Osteoblast (primary cell): ENCODE data around the gene F11R. TPM values are rescaled to one million over a fixed set of nuclear protein-coding genes. Genes with fewer than 3 reads are reported as not detected.

Experiments used
- DNase-seq: peaks from one replicate; pipeline ENCODE4 v3.0.0; 2011; ENCODE audit warnings: low spot score, mixed read lengths; ENCODE audit not compliant: insufficient read length; ENCODE audit errors: missing footprints
- H2AFZ ChIP-seq: 2 replicates; pipeline ENCODE4 v1.6.0; 2011; ENCODE audit warnings: mild to moderate bottlenecking, low read length
- H3K27ac ChIP-seq: 2 replicates; pipeline ENCODE4 v1.5.1; 2011; ENCODE audit warnings: mild to moderate bottlenecking, low read depth, low read length, moderate library complexity
- H3K27me3 ChIP-seq: 2 replicates; pipeline ENCODE4 v1.6.0; 2012; ENCODE audit warnings: mild to moderate bottlenecking, control low read depth, inconsistent platforms, low read length, moderate library complexity; ENCODE audit not compliant: insufficient read depth
- H3K36me3 ChIP-seq: 2 replicates; pipeline ENCODE4 v1.5.1; 2011; ENCODE audit warnings: mild to moderate bottlenecking, low read length, control low read depth, moderate library complexity; ENCODE audit not compliant: insufficient read depth
- H3K4me1 ChIP-seq: 2 replicates; pipeline ENCODE4 v1.5.1; 2011; ENCODE audit warnings: mild to moderate bottlenecking, low read length, control low read depth, moderate library complexity; ENCODE audit not compliant: insufficient read depth
- H3K4me2 ChIP-seq: 2 replicates; pipeline ENCODE4 v1.6.0; 2011; ENCODE audit warnings: mild to moderate bottlenecking, low read length; ENCODE audit not compliant: insufficient read depth
- H3K4me3 ChIP-seq: fragments of 200-600 bp; sonication (generic); 3 replicates; pipeline ENCODE4 v1.5.1; 2012; ENCODE audit warnings: mild to moderate bottlenecking, low read length, inconsistent platforms; ENCODE audit not compliant: insufficient read depth
- H3K79me2 ChIP-seq: 2 replicates; pipeline ENCODE4 v1.6.0; 2012; ENCODE audit warnings: mild to moderate bottlenecking, low read length, control low read depth, inconsistent platforms; ENCODE audit not compliant: insufficient read depth
- H3K9me3 ChIP-seq: 2 replicates; pipeline ENCODE4 v1.5.1; 2011; ENCODE audit warnings: low read depth, low read length, control low read depth
- H4K20me1 ChIP-seq: 2 replicates; pipeline ENCODE4 v1.6.0; 2012; ENCODE audit warnings: mild to moderate bottlenecking, low read length, control low read depth; ENCODE audit not compliant: insufficient read depth
- CTCF ChIP-seq: IDR thresholded peaks from 2 replicates; pipeline ENCODE4 v1.5.1; 2011; ENCODE audit warnings: mild to moderate bottlenecking, low read depth, low read length, moderate library complexity; ENCODE audit errors: extremely low read depth
- total RNA-seq: library from RNA; depleted of rRNA; stranded (reverse); fragments of >200 nt; gene quantifications from 2 replicates; pipeline ENCODE4 v1.2.3, GENCODE V29; 2012

Gene F11R
- total RNA-seq, 1 donor: 0.72 TPM

- no peak for TF ChIP-seq CTCF
- no peaks in the 10 kb centered on the region for H4K20me1 ChIP-seq
Measured at GRCh38 chr1:161007369-161007768, 13.6 kb downstream of the F11R start.

DNA sequence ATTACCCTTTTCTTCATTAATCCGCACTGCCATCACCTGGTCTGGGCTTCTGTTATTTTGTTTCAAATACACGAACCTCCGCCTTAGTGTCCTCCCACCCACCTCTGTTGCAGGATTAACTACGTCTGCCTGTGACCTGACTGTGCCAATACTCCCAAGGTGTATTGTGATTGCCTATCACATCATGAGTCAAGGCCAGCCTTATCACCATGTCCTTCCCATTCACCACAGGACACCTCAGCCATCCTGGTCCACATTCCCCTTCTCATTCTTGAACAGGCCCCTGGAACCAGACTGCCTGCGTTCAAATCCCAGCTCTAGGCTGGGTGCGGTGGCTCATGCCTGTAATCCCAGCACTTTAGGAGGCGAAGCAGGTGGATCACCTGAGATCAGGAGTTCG is 14.4 kb downstream of the F11R start:
- DNase-seq: no peak
- Histone ChIP-seq H3K27me3 (no peaks in the 10 kb centered on the region), H4K20me1 (no peaks in the 10 kb centered on the region), H3K79me2 (no peaks in the 10 kb centered on the region), H3K4me3 (no peak overlapping the region), H3K27ac (no peak overlapping the region), H3K36me3 (no peaks in the 10 kb centered on the region), H3K4me2 (no peak overlapping the region), H3K9me3 (no peaks in the 10 kb centered on the region), H3K4me1 (no peaks in the 10 kb centered on the region), H2AFZ (no peak overlapping the region)
- TF ChIP-seq CTCF: no peak

More at GRCh38 chr1:161007369-161007768, 13.6 kb downstream of the F11R start:
- DNase-seq: no peak
- H3K36me3 ChIP-seq: no peaks in the 10 kb centered on the region
- H3K27ac ChIP-seq: no peak overlapping the region
- H3K9me3 ChIP-seq: no peaks in the 10 kb centered on the region
- H3K27me3 ChIP-seq: no peaks in the 10 kb centered on the region
- no peaks in the 10 kb centered on the region for H3K79me2 ChIP-seq
- no peak overlapping the region for H3K4me2 ChIP-seq
- no peak overlapping the region for H2AFZ ChIP-seq
- H3K4me1 ChIP-seq: no peaks in the 10 kb centered on the region
- no peak overlapping the region for H3K4me3 ChIP-seq

DNA sequence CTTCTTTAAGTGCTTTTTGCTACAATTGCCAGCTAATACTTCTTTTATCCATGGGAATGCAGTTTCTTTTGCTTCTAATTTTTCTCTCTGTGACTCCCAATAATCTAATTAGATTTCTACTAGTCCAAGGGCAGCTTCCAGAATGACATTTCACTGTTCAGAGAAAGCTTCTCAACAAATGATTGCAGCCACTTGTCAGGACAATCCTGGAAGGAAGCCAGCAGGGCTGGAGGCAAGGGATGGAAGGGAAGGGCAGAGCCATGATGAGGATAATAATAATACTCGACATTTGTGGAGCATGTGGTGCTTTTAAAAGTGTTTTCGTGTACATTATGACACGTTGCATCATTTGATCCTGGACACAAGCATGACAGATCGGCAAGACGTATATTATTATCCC is 19.4 kb downstream of the F11R start:
- Histone ChIP-seq H3K27ac (no peak overlapping the region), H3K4me1 (no peaks in the 10 kb centered on the region), H3K4me3 (no peak overlapping the region), H2AFZ (no peak overlapping the region), H3K4me2 (no peak overlapping the region), H3K9me3 (no peaks in the 10 kb centered on the region), H4K20me1 (no peaks in the 10 kb centered on the region), H3K27me3 (no peaks in the 10 kb centered on the region), H3K79me2 (no peaks in the 10 kb centered on the region), H3K36me3 (no peaks in the 10 kb centered on the region)
- no peak for DNase-seq
- no peak for TF ChIP-seq CTCF

DNA sequence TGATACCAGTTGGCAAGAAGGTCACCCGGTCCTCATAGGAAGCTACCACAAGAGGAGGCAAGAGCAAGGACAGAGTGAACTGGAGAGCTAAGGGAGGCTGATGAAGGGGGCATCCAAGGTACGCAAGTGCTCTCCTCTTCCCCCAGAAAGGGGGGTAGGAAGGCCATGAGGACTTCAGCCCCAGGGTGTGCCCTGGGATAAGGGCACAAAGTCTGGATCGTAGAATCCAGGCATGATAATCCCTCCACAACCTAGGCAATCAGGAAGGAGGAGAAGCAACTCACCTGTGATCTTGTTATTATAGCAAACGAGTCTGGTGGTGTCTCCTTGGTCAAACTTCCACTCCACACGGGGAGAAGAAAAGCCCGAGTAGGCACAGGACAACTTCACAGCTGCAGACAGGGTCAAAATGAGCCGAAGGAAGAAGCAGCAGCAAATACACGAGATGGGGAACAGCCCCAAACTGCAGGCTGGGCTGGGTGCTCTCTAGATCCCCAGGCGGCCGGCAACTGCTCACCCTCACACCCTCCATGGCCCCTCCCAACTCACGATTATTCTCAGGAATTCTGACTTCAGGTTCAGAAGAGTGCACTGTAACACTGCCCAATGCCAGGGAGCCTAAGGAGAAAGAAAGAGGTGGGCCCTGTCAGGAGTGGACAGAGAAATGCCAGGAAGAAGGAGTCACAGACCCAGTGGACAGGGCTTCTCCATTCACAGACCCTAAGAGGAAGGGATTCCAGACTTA is 20.0 kb downstream of the F11R start:
- Histone ChIP-seq H3K27me3 (no peaks in the 10 kb centered on the region), H3K36me3 (no peaks in the 10 kb centered on the region), H4K20me1 (no peaks in the 10 kb centered on the region), H3K4me3 (no peak overlapping the region), H2AFZ (no peak overlapping the region), H3K27ac (no peak overlapping the region), H3K4me1 (no peaks in the 10 kb centered on the region), H3K4me2 (no peak overlapping the region), H3K9me3 (no peaks in the 10 kb centered on the region), H3K79me2 (no peaks in the 10 kb centered on the region)
- no peak for DNase-seq
- TF ChIP-seq CTCF: no peak
